ENCODE data around the gene SEZ6L2.

The SEZ6L2 gene

GRCh38 chr16:29900888-29901606, 1.7 kb upstream of the SEZ6L2 start:
- Histone ChIP-seq H3K9me3 (ENCODE audit: severe bottlenecking) (no peaks in the 10 kb centered on the region), H3K36me3 (ENCODE audit: low read depth) (no peaks in the 10 kb centered on the region), H3K4me1 (ENCODE audit: insufficient read depth, poor library complexity, severe bottlenecking) (no peaks in the 10 kb centered on the region), H3K27me3 (ENCODE audit: insufficient read depth, poor library complexity, severe bottlenecking) (no peaks in the 10 kb centered on the region), H3K27ac (ENCODE audit: poor library complexity, severe bottlenecking) (peak overlapping the region; percentile 60), H3K4me3 (ENCODE audit: severe bottlenecking) (peak overlapping the region; percentile 42)
- DNase-seq (ENCODE audit: low spot score) (no peak), ATAC-seq (ENCODE audit: low read depth) (peak; percentile 5; the same call in 2 of the 3 replicates)
- no peak for TF ChIP-seq CTCF (IDR thresholded peaks at IDR 0.05; ENCODE audit: poor library complexity, severe bottlenecking)

GRCh38 chr16:29900102-29900887, 945 bp upstream of the SEZ6L2 start, which contains the start of gene ASPHD1:
TSS of gene ASPHD1 (plus strand) at chr16:29900488. CDS start at chr16:29900972, 484 bp downstream.
- H3K27ac ChIP-seq (ENCODE audit: poor library complexity, severe bottlenecking), result peak within 1 kb of the TSS; percentile 60
- no peaks in the 10 kb centered on the region for H3K27me3 ChIP-seq (ENCODE audit: insufficient read depth, poor library complexity, severe bottlenecking)
- ATAC-seq (ENCODE audit: low read depth) (peak; percentile 67), DNase-seq (ENCODE audit: low spot score) (peak; percentile 87)
- no peaks in the 10 kb centered on the region for H3K9me3 ChIP-seq (ENCODE audit: severe bottlenecking)
- no peaks in the 10 kb centered on the region for H3K36me3 ChIP-seq (ENCODE audit: low read depth)
- H3K4me3 ChIP-seq (ENCODE audit: severe bottlenecking), result peak within 1 kb of the TSS; percentile 42
- no peak for TF ChIP-seq CTCF (IDR thresholded peaks at IDR 0.05; ENCODE audit: poor library complexity, severe bottlenecking)
- H3K4me1 ChIP-seq (ENCODE audit: insufficient read depth, poor library complexity, severe bottlenecking), result no peaks in the 10 kb centered on the region

GRCh38 chr16:29898804-29899515, 390 bp downstream of the SEZ6L2 start:
- peak; percentile 60 for ATAC-seq (ENCODE audit: low read depth)
- H3K36me3 ChIP-seq (ENCODE audit: low read depth), result no peaks in the 10 kb centered on the region
- H3K27me3 ChIP-seq (ENCODE audit: insufficient read depth, poor library complexity, severe bottlenecking), result no peaks in the 10 kb centered on the region
- peak overlapping the region; percentile 60 for H3K27ac ChIP-seq (ENCODE audit: poor library complexity, severe bottlenecking)
- no peaks in the 10 kb centered on the region for H3K4me1 ChIP-seq (ENCODE audit: insufficient read depth, poor library complexity, severe bottlenecking)
- TF ChIP-seq CTCF (IDR thresholded peaks at IDR 0.05; ENCODE audit: poor library complexity, severe bottlenecking), result no peak
- H3K4me3 ChIP-seq (ENCODE audit: severe bottlenecking), result peak overlapping the region; percentile 42
- no peak for DNase-seq (ENCODE audit: low spot score)
- H3K9me3 ChIP-seq (ENCODE audit: severe bottlenecking), result no peaks in the 10 kb centered on the region

- DNase-seq (ENCODE audit: low spot score) (no peak), ATAC-seq (ENCODE audit: low read depth) (no peak)
- Histone ChIP-seq H3K27ac (ENCODE audit: poor library complexity, severe bottlenecking) (peak overlapping the region; percentile 60), H3K9me3 (ENCODE audit: severe bottlenecking) (no peaks in the 10 kb centered on the region), H3K36me3 (ENCODE audit: low read depth) (no peaks in the 10 kb centered on the region), H3K4me3 (ENCODE audit: severe bottlenecking) (peak overlapping the region; percentile 42), H3K27me3 (ENCODE audit: insufficient read depth, poor library complexity, severe bottlenecking) (no peaks in the 10 kb centered on the region), H3K4me1 (ENCODE audit: insufficient read depth, poor library complexity, severe bottlenecking) (no peaks in the 10 kb centered on the region)
- no peak for TF ChIP-seq CTCF (IDR thresholded peaks at IDR 0.05; ENCODE audit: poor library complexity, severe bottlenecking)
Observed at GRCh38 chr16:29898135-29898803, 1.1 kb downstream of the SEZ6L2 start.
